Measurements from ENCODE around the gene CCHCR1. TPM values are rescaled to one million over a fixed set of nuclear protein-coding genes. Genes with fewer than 3 reads are reported as not detected.

CCHCR1 gene
- total and polyA plus RNA-seq, 4 donors = 3.1 to 9.9 (median 6.2) TPM

DNA sequence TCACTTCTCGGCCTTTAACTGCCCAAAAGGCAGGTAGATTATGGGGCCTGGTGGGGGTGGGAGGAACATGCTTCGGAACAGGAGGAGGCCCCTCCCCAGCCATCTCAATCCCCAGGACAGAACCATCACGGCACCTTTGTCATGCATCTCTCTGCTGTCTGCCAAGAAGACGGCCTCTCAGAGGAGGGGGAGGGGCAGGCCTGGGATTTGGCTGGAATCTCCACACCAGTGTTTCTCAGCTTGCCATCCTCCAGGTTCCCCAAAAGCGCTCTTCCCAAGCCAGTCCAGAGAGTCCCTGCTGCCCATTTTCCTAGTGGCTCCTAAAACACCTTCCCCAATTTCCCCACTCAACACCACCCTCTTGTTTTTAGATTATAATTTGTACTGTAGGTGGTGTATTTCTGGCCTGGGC lies 15.4 kb upstream of the CCHCR1 start:
- Histone ChIP-seq H3K27ac (ENCODE audit: low read depth in 1 of 2, low read length in 2 of 2) (no peak overlapping the region), H3K9ac (ENCODE audit: low read depth in 1 of 2, low read length in 2 of 2) (no peak overlapping the region), H3K27me3 (ENCODE audit: control insufficient read depth in 4 of 4, insufficient read depth in 4 of 4, low read length in 3 of 4) (no peaks in the 10 kb centered on the region), H3K9me3 (ENCODE audit: control insufficient read depth in 4 of 4, low read length in 3 of 4) (no peaks in the 10 kb centered on the region), H3K36me3 (ENCODE audit: control insufficient read depth in 4 of 4, insufficient read depth in 3 of 4, low read depth in 1 of 4, low read length in 3 of 4) (no peaks in the 10 kb centered on the region), H3K4me1 (ENCODE audit: control insufficient read depth in 4 of 4, insufficient read depth in 4 of 4, low read length in 3 of 4) (no peaks in the 10 kb centered on the region), H3K4me3 (ENCODE audit: low read depth in 1 of 3, low read length in 3 of 3) (no peak overlapping the region)
- WGBS = 83% methylated on average over 5 of the region's 5 CpGs
- no peak for DNase-seq (ENCODE audit: low spot score)
- TF ChIP-seq JUND (IDR thresholded peaks at IDR 0.05) (no peak), TAF1 (conservative IDR thresholded peaks at IDR 0.05) (no peak)
- TF ChIP-seq, protein P1, sequence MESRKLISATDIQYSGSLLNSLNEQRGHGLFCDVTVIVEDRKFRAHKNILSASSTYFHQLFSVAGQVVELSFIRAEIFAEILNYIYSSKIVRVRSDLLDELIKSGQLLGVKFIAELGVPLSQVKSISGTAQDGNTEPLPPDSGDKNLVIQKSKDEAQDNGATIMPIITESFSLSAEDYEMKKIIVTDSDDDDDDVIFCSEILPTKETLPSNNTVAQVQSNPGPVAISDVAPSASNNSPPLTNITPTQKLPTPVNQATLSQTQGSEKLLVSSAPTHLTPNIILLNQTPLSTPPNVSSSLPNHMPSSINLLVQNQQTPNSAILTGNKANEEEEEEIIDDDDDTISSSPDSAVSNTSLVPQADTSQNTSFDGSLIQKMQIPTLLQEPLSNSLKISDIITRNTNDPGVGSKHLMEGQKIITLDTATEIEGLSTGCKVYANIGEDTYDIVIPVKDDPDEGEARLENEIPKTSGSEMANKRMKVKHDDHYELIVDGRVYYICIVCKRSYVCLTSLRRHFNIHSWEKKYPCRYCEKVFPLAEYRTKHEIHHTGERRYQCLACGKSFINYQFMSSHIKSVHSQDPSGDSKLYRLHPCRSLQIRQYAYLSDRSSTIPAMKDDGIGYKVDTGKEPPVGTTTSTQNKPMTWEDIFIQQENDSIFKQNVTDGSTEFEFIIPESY (IDR thresholded peaks at IDR 0.05) = no peak

DNA sequence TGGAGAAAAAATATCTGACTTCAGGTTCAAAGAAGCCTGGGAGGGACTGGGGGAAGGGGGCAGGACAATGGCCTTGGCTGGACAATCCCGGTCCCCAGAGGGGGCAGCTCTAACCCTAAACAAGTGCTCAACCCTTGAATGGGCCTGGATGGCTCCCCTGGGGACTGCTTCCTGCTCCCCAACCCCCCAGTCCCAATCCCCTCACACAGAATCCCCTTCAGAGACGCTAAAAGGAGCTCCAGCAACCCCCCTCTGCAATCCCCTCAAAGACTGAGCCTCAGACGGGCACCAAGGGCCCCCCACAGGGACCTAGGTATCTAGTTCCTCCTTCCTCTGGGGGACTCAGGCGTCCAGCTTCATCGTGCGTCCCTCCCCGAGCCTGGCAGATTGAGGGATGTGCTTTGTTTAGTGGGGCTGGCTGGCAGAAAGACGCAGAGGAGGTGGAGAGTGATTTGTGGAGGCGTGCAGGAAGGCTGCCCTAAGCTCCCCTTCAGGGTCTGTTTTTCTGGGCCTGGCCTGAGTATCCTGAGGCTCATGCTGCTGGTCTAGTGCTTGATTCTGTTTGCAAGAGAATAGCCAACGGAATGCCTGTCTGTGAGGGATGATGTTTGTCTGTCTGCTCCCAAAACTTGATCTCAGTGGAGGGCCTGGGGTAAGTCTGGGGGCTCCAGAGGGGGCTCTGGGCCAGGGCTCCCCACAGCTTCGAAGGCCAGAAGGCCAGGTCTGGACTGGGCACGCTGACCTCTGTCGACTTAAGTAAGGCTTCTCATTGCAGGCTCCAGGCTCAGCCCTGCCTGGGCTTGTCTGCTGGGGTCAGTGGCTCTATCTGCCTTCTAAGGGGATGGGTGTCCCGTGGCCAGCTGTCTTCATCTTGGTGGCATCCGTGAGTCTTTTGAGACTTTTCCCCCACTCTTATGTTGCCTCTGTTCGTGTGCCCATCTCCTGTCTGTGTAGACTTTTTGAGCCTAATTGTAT lies 14.6 kb upstream of the CCHCR1 start:
- 69% methylated on average over 16 of the region's 16 CpGs for WGBS
- no peak overlapping the region for H3K27ac ChIP-seq (ENCODE audit: low read depth in 1 of 2, low read length in 2 of 2)
- TF ChIP-seq FOXA1 (IDR thresholded peaks at IDR 0.05) (no peak), HNF4A (conservative IDR thresholded peaks at IDR 0.05) (no peak), NR2F2 (IDR thresholded peaks at IDR 0.05) (no peak), FOXA2 (IDR thresholded peaks at IDR 0.05) (no peak), RXRA (IDR thresholded peaks at IDR 0.05) (no peak), YY1 (IDR thresholded peaks at IDR 0.05) (no peak), EGR1 (IDR thresholded peaks at IDR 0.05; ENCODE audit: low read depth in 2 of 2) (no peak), JUND (IDR thresholded peaks at IDR 0.05) (no peak), GABPA (IDR thresholded peaks at IDR 0.05 in 1 of 2, conservative IDR thresholded peaks at IDR 0.05 in 1 of 2) (no peak), TAF1 (conservative IDR thresholded peaks at IDR 0.05) (no peak), SP1 (IDR thresholded peaks at IDR 0.05) (no peak), RAD21 (IDR thresholded peaks at IDR 0.05) (no peak), HNF4G (IDR thresholded peaks at IDR 0.05) (no peak)
- TF ChIP-seq, protein P2, sequence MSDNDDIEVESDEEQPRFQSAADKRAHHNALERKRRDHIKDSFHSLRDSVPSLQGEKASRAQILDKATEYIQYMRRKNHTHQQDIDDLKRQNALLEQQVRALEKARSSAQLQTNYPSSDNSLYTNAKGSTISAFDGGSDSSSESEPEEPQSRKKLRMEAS (IDR thresholded peaks at IDR 0.05) = no peak
- TF ChIP-seq, protein P1 (IDR thresholded peaks at IDR 0.05) = no peak
- TF ChIP-seq, protein P3, sequence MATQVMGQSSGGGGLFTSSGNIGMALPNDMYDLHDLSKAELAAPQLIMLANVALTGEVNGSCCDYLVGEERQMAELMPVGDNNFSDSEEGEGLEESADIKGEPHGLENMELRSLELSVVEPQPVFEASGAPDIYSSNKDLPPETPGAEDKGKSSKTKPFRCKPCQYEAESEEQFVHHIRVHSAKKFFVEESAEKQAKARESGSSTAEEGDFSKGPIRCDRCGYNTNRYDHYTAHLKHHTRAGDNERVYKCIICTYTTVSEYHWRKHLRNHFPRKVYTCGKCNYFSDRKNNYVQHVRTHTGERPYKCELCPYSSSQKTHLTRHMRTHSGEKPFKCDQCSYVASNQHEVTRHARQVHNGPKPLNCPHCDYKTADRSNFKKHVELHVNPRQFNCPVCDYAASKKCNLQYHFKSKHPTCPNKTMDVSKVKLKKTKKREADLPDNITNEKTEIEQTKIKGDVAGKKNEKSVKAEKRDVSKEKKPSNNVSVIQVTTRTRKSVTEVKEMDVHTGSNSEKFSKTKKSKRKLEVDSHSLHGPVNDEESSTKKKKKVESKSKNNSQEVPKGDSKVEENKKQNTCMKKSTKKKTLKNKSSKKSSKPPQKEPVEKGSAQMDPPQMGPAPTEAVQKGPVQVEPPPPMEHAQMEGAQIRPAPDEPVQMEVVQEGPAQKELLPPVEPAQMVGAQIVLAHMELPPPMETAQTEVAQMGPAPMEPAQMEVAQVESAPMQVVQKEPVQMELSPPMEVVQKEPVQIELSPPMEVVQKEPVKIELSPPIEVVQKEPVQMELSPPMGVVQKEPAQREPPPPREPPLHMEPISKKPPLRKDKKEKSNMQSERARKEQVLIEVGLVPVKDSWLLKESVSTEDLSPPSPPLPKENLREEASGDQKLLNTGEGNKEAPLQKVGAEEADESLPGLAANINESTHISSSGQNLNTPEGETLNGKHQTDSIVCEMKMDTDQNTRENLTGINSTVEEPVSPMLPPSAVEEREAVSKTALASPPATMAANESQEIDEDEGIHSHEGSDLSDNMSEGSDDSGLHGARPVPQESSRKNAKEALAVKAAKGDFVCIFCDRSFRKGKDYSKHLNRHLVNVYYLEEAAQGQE (IDR thresholded peaks at IDR 0.05) = no peak
- TF ChIP-seq, protein P4, sequence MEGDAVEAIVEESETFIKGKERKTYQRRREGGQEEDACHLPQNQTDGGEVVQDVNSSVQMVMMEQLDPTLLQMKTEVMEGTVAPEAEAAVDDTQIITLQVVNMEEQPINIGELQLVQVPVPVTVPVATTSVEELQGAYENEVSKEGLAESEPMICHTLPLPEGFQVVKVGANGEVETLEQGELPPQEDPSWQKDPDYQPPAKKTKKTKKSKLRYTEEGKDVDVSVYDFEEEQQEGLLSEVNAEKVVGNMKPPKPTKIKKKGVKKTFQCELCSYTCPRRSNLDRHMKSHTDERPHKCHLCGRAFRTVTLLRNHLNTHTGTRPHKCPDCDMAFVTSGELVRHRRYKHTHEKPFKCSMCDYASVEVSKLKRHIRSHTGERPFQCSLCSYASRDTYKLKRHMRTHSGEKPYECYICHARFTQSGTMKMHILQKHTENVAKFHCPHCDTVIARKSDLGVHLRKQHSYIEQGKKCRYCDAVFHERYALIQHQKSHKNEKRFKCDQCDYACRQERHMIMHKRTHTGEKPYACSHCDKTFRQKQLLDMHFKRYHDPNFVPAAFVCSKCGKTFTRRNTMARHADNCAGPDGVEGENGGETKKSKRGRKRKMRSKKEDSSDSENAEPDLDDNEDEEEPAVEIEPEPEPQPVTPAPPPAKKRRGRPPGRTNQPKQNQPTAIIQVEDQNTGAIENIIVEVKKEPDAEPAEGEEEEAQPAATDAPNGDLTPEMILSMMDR (IDR thresholded peaks at IDR 0.05; ENCODE audit: low read depth, low read length, missing input control) = no peak
- TF ChIP-seq, protein P5, sequence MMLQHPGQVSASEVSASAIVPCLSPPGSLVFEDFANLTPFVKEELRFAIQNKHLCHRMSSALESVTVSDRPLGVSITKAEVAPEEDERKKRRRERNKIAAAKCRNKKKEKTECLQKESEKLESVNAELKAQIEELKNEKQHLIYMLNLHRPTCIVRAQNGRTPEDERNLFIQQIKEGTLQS (IDR thresholded peaks at IDR 0.05) = no peak
- H3K4me1 ChIP-seq (ENCODE audit: control insufficient read depth in 4 of 4, insufficient read depth in 4 of 4, low read length in 3 of 4) = no peaks in the 10 kb centered on the region
- no peaks in the 10 kb centered on the region for H3K27me3 ChIP-seq (ENCODE audit: control insufficient read depth in 4 of 4, insufficient read depth in 4 of 4, low read length in 3 of 4)
- H3K36me3 ChIP-seq (ENCODE audit: control insufficient read depth in 4 of 4, insufficient read depth in 3 of 4, low read depth in 1 of 4, low read length in 3 of 4) = no peaks in the 10 kb centered on the region
- no peaks in the 10 kb centered on the region for H3K9me3 ChIP-seq (ENCODE audit: control insufficient read depth in 4 of 4, low read length in 3 of 4)
- H3K9ac ChIP-seq (ENCODE audit: low read depth in 1 of 2, low read length in 2 of 2) = no peak overlapping the region
- DNase-seq (ENCODE audit: low spot score) = no peak
- no peak overlapping the region for H3K4me3 ChIP-seq (ENCODE audit: low read depth in 1 of 3, low read length in 3 of 3)
